Measurements from ENCODE around the gene MINK1.

Gene MINK1

DNA sequence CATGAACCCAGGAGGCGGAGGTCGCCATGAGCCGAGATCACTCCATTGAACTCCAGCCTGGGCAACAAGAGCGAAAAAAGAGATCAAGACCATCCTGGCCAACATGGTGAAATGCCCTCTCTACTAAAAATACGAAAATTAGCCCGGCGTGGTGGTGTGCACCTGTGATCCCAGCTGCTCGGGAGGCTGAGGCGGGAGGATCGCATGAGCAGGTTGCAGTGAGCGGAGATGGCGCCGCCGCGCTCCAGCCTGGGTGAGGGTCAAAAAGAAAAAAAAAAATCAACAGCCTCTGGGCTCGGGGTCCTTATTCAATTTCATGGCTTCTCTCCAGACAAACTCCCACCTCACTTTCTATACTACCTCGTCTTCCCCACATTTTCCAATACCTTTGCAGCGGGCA, 95.7 kb downstream of the MINK1 start:
- H3K27ac ChIP-seq (ENCODE audit: low read depth, low read length) = no peak overlapping the region
- no peak overlapping the region for H3K4me3 ChIP-seq (ENCODE audit: low read length)
- no peaks in the 10 kb centered on the region for H3K36me3 ChIP-seq (ENCODE audit: insufficient read depth, low read length)
- no peaks in the 10 kb centered on the region for H3K9me3 ChIP-seq (ENCODE audit: insufficient read depth, low read depth, low read length)
- H3K4me1 ChIP-seq (ENCODE audit: insufficient read depth, low read length) = no peaks in the 10 kb centered on the region
- no peak overlapping the region for H3K9ac ChIP-seq (ENCODE audit: low read depth, low read length)
- H3K27me3 ChIP-seq (ENCODE audit: insufficient read depth, low read length) = no peaks in the 10 kb centered on the region
- 97% methylated on average over 18 of the region's 18 CpGs for WGBS

DNA sequence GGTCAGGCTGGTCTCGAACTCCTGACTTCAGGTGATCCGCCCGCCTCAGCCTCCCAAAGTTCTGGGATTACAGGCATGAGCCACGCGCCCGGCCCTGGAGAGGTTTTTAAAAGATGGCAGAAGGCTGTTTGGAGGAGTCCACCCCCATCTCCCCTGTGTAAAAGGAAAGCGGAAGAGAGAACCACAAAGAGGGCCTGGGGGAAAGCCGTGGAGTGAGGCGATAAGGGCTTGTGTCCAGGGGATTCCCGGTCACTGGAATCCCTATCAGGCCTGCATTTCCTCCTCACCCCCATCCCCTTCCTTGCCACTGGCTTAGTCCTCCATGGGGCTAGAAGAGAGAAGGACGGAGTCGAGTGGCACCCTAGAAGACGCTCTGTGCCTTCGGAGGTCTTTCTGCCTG, 98.8 kb downstream of the MINK1 start, which contains the start of gene GP1BA:
GP1BA (plus strand) TSS at position 315 of the 400 bp plus-strand sequence. CDS start 328 bp downstream, outside the sequence.
- Histone ChIP-seq H3K9me3 (ENCODE audit: insufficient read depth, low read depth, low read length) (no peaks in the 10 kb centered on the region), H3K4me1 (ENCODE audit: insufficient read depth, low read length) (no peaks in the 10 kb centered on the region), H3K9ac (ENCODE audit: low read depth, low read length) (no peak within 1 kb of the TSS), H3K36me3 (ENCODE audit: insufficient read depth, low read length) (peaks cover 5% of the 10 kb centered on the region), H3K27ac (ENCODE audit: low read depth, low read length) (no peak within 1 kb of the TSS), H3K4me3 (ENCODE audit: low read length) (no peak within 1 kb of the TSS), H3K27me3 (ENCODE audit: insufficient read depth, low read length) (no peaks in the 10 kb centered on the region)
- whole genome bisulfite sequencing = 93% methylated on average over 14 of the region's 14 CpGs

DNA sequence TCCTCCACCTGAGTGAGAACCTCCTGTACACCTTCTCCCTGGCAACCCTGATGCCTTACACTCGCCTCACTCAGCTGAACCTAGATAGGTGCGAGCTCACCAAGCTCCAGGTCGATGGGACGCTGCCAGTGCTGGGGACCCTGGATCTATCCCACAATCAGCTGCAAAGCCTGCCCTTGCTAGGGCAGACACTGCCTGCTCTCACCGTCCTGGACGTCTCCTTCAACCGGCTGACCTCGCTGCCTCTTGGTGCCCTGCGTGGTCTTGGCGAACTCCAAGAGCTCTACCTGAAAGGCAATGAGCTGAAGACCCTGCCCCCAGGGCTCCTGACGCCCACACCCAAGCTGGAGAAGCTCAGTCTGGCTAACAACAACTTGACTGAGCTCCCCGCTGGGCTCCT, 99.6 kb downstream of the MINK1 start:
- Histone ChIP-seq H3K27ac (ENCODE audit: low read depth, low read length) (no peak overlapping the region), H3K4me3 (ENCODE audit: low read length) (no peak overlapping the region), H3K36me3 (ENCODE audit: insufficient read depth, low read length) (peaks cover 13% of the 10 kb centered on the region), H3K4me1 (ENCODE audit: insufficient read depth, low read length) (no peaks in the 10 kb centered on the region), H3K9me3 (ENCODE audit: insufficient read depth, low read depth, low read length) (no peaks in the 10 kb centered on the region), H3K27me3 (ENCODE audit: insufficient read depth, low read length) (no peaks in the 10 kb centered on the region), H3K9ac (ENCODE audit: low read depth, low read length) (no peak overlapping the region)
- 90% methylated on average over 12 of the region's 12 CpGs for WGBS

DNA sequence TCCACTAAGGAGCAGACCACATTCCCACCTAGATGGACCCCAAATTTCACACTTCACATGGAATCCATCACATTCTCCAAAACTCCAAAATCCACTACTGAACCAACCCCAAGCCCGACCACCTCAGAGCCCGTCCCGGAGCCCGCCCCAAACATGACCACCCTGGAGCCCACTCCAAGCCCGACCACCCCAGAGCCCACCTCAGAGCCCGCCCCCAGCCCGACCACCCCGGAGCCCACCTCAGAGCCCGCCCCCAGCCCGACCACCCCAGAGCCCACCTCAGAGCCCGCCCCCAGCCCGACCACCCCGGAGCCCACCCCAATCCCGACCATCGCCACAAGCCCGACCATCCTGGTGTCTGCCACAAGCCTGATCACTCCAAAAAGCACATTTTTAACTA, 100.5 kb downstream of the MINK1 start:
- H3K9ac ChIP-seq (ENCODE audit: low read depth, low read length) = no peak overlapping the region
- peaks cover 21% of the 10 kb centered on the region for H3K36me3 ChIP-seq (ENCODE audit: insufficient read depth, low read length)
- no peaks in the 10 kb centered on the region for H3K9me3 ChIP-seq (ENCODE audit: insufficient read depth, low read depth, low read length)
- H3K4me1 ChIP-seq (ENCODE audit: insufficient read depth, low read length) = peaks cover 3% of the 10 kb centered on the region; the same call in 1 of the 2 replicates
- H3K27me3 ChIP-seq (ENCODE audit: insufficient read depth, low read length) = no peaks in the 10 kb centered on the region
- no peak overlapping the region for H3K4me3 ChIP-seq (ENCODE audit: low read length)
- 92% methylated on average over 16 of the region's 16 CpGs for WGBS
- no peak overlapping the region for H3K27ac ChIP-seq (ENCODE audit: low read depth, low read length)

DNA sequence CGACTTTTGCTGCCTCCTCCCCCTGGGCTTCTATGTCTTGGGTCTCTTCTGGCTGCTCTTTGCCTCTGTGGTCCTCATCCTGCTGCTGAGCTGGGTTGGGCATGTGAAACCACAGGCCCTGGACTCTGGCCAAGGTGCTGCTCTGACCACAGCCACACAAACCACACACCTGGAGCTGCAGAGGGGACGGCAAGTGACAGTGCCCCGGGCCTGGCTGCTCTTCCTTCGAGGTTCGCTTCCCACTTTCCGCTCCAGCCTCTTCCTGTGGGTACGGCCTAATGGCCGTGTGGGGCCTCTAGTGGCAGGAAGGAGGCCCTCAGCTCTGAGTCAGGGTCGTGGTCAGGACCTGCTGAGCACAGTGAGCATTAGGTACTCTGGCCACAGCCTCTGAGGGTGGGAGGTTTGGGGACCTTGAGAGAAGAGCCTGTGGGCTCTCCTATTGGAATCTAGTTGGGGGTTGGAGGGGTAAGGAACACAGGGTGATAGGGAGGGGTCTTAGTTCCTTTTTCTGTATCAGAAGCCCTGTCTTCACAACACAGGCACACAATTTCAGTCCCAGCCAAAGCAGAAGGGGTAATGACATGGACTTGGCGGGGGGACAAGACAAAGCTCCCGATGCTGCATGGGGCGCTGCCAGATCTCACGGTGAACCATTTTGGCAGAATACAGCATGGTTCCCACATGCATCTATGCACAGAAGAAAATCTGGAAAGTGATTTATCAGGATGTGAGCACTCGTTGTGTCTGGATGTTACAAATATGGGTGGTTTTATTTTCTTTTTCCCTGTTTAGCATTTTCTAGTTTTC, 101.2 kb downstream of the MINK1 start:
- Histone ChIP-seq H3K4me3 (ENCODE audit: low read length) (no peak overlapping the region), H3K4me1 (ENCODE audit: insufficient read depth, low read length) (peaks cover 9% of the 10 kb centered on the region; the same call in 1 of the 2 replicates), H3K36me3 (ENCODE audit: insufficient read depth, low read length) (peaks cover 21% of the 10 kb centered on the region), H3K27ac (ENCODE audit: low read depth, low read length) (0 out of 2 replicates have a peak overlapping the region, but pooled peaks have one; percentile 6), H3K27me3 (ENCODE audit: insufficient read depth, low read length) (no peaks in the 10 kb centered on the region), H3K9ac (ENCODE audit: low read depth, low read length) (no peak overlapping the region), H3K9me3 (ENCODE audit: insufficient read depth, low read depth, low read length) (no peaks in the 10 kb centered on the region)
- 67% methylated on average over 14 of the region's 14 CpGs for WGBS

DNA sequence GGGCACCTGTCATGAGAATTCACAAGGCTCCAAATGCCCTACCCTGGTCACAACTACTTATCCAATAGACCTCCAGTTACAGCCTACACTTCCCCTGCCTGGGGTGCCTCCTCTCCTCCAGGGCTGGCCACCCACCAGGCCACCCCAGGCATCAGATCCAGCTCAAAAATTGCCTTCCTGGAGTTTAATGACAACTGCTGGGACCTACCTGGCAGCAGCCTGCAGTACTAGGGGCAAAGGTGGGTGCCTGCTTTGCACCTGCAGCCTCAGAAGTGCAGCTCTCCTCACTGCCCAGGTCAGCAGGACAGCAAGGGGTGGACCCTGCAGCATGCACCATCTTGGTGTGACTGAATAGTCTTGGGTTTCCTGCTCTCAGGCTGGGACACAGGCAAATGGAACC, 102.5 kb downstream of the MINK1 start:
- Histone ChIP-seq H3K9me3 (ENCODE audit: insufficient read depth, low read depth, low read length) (no peaks in the 10 kb centered on the region), H3K36me3 (ENCODE audit: insufficient read depth, low read length) (peaks cover 21% of the 10 kb centered on the region), H3K27me3 (ENCODE audit: insufficient read depth, low read length) (no peaks in the 10 kb centered on the region), H3K27ac (ENCODE audit: low read depth, low read length) (no peak overlapping the region), H3K4me1 (ENCODE audit: insufficient read depth, low read length) (peaks cover 9% of the 10 kb centered on the region; the same call in 1 of the 2 replicates), H3K4me3 (ENCODE audit: low read length) (no peak overlapping the region), H3K9ac (ENCODE audit: low read depth, low read length) (no peak overlapping the region)

DNA sequence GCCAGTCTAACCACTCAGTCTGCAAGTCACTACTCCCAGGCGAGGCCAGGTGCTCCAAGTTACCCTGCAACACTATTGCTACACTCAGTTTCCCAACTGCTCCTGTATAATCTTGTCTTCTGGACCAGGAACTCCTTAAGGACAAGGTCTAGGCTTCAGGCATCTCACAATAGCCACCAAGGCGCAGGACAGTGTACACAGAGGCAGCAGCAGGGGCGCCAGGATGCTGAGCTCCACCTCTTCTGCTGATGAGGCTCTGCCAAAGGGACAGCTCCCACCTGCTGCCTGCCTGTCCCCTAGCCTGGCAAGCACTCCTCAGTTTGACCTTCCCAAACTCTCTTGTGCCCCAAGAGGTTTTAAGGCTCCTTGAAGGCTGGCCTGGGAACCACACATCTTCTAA, 103.3 kb downstream of the MINK1 start:
- Histone ChIP-seq H3K9me3 (ENCODE audit: insufficient read depth, low read depth, low read length) (no peaks in the 10 kb centered on the region), H3K9ac (ENCODE audit: low read depth, low read length) (no peak overlapping the region), H3K27me3 (ENCODE audit: insufficient read depth, low read length) (no peaks in the 10 kb centered on the region), H3K4me1 (ENCODE audit: insufficient read depth, low read length) (peaks cover 13% of the 10 kb centered on the region; the same call in 1 of the 2 replicates), H3K4me3 (ENCODE audit: low read length) (no peak overlapping the region), H3K36me3 (ENCODE audit: insufficient read depth, low read length) (peaks cover 21% of the 10 kb centered on the region), H3K27ac (ENCODE audit: low read depth, low read length) (no peak overlapping the region)
- 93% methylated on average over 3 of the region's 3 CpGs for WGBS

DNA sequence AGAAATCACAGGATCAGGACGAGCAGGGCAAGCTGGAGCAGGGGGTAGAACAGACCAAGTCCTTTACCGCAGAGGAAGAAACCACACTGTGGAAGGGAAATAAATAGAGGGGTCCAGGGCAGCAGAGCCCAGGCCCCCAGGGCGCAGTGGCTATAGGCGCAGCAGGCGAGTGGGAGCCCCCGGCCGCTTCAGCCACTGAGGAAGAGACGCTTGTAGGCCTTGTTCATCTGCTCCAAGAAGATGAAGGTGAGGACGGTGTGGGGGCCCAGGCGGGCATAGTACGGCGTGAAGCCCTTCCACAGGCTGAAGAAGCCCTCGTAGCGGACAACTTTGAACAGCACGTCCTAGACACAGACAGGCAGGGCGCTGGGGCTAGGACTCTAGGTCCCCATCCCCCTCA, 104.4 kb downstream of the MINK1 start:
- Histone ChIP-seq H3K27ac (ENCODE audit: low read depth, low read length) (no peak overlapping the region), H3K36me3 (ENCODE audit: insufficient read depth, low read length) (peaks cover 29% of the 10 kb centered on the region), H3K9ac (ENCODE audit: low read depth, low read length) (no peak overlapping the region), H3K4me1 (ENCODE audit: insufficient read depth, low read length) (peaks cover 13% of the 10 kb centered on the region; the same call in 1 of the 2 replicates), H3K27me3 (ENCODE audit: insufficient read depth, low read length) (no peaks in the 10 kb centered on the region), H3K4me3 (ENCODE audit: low read length) (no peak overlapping the region), H3K9me3 (ENCODE audit: insufficient read depth, low read depth, low read length) (no peaks in the 10 kb centered on the region)
- WGBS = 95% methylated on average over 16 of the region's 16 CpGs

DNA sequence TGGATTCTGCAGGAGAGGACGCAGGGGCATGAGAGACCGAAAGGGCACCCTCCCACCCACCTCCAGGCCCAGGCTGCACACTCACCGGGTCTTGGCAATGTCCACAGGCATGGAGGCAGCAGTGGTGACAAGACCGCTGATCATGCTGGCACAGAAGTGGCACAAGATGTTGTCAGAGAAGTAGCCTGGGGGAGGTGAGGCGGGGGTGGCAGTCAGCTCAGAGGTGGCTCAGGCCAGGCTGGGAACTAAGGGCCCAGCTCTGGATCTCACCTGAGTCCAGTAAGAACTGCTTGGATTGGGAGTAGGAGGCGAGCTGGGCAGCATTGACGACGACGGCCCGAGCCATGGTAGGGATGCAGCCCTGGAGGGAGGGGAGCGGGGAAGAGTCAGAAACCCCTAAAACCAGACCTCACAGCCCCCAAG, 104.9 kb downstream of the MINK1 start:
- no peaks in the 10 kb centered on the region for H3K27me3 ChIP-seq (ENCODE audit: insufficient read depth, low read length)
- no peaks in the 10 kb centered on the region for H3K9me3 ChIP-seq (ENCODE audit: insufficient read depth, low read depth, low read length)
- H3K9ac ChIP-seq (ENCODE audit: low read depth, low read length) = peak overlapping the region; percentile 89
- no peak overlapping the region for H3K4me3 ChIP-seq (ENCODE audit: low read length)
- peaks cover 34% of the 10 kb centered on the region for H3K36me3 ChIP-seq (ENCODE audit: insufficient read depth, low read length)
- 92% methylated on average over 11 of the region's 11 CpGs for WGBS
- H3K4me1 ChIP-seq (ENCODE audit: insufficient read depth, low read length) = peaks cover 13% of the 10 kb centered on the region; the same call in 1 of the 2 replicates
- H3K27ac ChIP-seq (ENCODE audit: low read depth, low read length) = no peak overlapping the region

DNA sequence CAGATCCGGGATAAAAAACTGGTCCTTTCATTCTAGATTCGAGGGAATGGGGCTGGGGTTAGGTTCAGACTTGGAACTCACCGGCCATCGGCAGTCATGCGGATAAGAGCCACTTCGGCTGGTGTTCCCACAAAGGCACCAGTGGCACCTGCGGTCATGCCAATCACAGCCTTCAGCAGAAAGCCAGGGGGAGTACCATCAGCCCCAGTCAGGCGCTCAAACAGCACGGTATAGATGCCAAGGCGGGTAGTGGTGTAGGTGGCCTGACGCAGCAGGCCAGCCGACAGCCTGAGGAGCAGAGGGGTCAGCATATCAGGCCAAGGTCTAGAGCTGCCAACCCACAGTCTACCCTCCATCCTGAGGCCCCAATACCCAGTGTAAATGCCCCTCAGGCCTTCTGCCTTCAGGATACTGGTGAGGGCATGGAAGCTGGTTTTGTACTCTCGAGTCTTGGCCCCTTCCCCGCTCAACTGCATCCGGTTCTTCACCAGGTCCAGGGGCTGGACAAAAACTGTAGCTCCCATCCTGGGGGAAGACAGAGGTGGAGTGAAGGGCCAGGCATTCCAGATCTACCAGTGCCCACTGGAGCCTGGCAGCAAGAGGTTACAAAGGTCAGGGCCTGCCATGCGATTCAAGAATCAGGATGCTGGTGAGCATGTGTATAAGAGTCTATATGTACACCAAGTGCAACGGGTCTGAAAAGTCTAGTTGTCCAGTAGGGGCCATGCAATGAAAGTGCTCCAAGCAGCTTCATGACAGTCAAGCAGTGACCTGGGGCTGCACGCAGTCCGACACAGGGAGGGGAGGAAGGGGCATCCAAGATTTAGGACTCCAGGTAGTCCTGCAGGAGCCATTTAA, 105.8 kb downstream of the MINK1 start:
- peaks cover 13% of the 10 kb centered on the region; the same call in 1 of the 2 replicates for H3K4me1 ChIP-seq (ENCODE audit: insufficient read depth, low read length)
- no peaks in the 10 kb centered on the region for H3K9me3 ChIP-seq (ENCODE audit: insufficient read depth, low read depth, low read length)
- peaks cover 43% of the 10 kb centered on the region for H3K36me3 ChIP-seq (ENCODE audit: insufficient read depth, low read length)
- peak overlapping the region; percentile 70 for H3K4me3 ChIP-seq (ENCODE audit: low read length)
- 70% methylated on average over 19 of the region's 19 CpGs for WGBS
- peak overlapping the region; percentile 90 for H3K27ac ChIP-seq (ENCODE audit: low read depth, low read length)
- peak overlapping the region; percentile 89 for H3K9ac ChIP-seq (ENCODE audit: low read depth, low read length)
- H3K27me3 ChIP-seq (ENCODE audit: insufficient read depth, low read length) = no peaks in the 10 kb centered on the region

DNA sequence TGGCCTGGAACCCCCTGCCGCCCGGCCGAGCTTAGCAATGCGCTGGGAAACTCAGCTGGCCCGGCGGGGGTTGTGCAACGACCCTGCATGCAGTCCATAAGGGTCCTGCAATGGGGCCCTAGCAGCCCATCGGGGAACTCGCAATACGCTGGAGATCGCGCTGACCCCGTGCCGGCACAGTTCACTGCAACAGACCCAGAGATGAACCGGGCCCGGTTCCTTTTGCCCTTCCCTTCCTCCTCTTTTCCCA, 106.3 kb downstream of the MINK1 start:
- H3K9me3 ChIP-seq (ENCODE audit: insufficient read depth, low read depth, low read length) = no peaks in the 10 kb centered on the region
- peak overlapping the region; percentile 89 for H3K9ac ChIP-seq (ENCODE audit: low read depth, low read length)
- peaks cover 48% of the 10 kb centered on the region for H3K36me3 ChIP-seq (ENCODE audit: insufficient read depth, low read length)
- WGBS = 1% methylated on average over 16 of the region's 16 CpGs
- H3K4me3 ChIP-seq (ENCODE audit: low read length) = peak overlapping the region; percentile 70
- H3K4me1 ChIP-seq (ENCODE audit: insufficient read depth, low read length) = peaks cover 13% of the 10 kb centered on the region; the same call in 1 of the 2 replicates
- H3K27ac ChIP-seq (ENCODE audit: low read depth, low read length) = peak overlapping the region; percentile 90
- no peaks in the 10 kb centered on the region for H3K27me3 ChIP-seq (ENCODE audit: insufficient read depth, low read length)
